Esophagus squamous epithelium (tissue), 5 donors: ENCODE results near the gene DLG2. TPM values are rescaled to one million over a fixed set of nuclear protein-coding genes. Genes with fewer than 3 reads are reported as not detected.

Source experiments
- DNase-seq: peaks from one replicate; lab custom pipeline; 2025; lab: John Stamatoyannopoulos, UW
- H3K27ac ChIP-seq, 4 donors: fragments of 200-600 bp; sonication (generic); one replicate each; pipeline ENCODE4 v1.5.1; 2016 to 2019; ENCODE audit warnings: mild to moderate bottlenecking in 1 of 4
- H3K27me3 ChIP-seq, 4 donors: fragments of 200-600 bp; sonication (generic); 1 replicate in 3 of 4; 2 replicates in 1 of 4; pipeline versions ENCODE4 v1.5.1 to v1.6.0; 2017 to 2021; ENCODE audit warnings: antibody characterized with exemption in 1 of 4
- H3K36me3 ChIP-seq, 3 donors: fragments of 200-600 bp; sonication (generic); one replicate each; pipeline ENCODE4 v1.5.1; 2016 to 2019
- H3K4me1 ChIP-seq, 3 donors: fragments of 200-600 bp; sonication (generic); one replicate each; pipeline ENCODE4 v1.5.1; 2017 to 2019
- H3K4me3 ChIP-seq, 4 donors: fragments of 200-600 bp; sonication (generic); 1 replicate in 3 of 4; 2 replicates in 1 of 4; pipeline ENCODE4 v1.5.1; 2016 to 2019; ENCODE audit warnings: mild to moderate bottlenecking in 2 of 4, moderate library complexity in 1 of 4
- H3K9me3 ChIP-seq, 3 donors: fragments of 200-600 bp; sonication (generic); one replicate each; pipeline ENCODE4 v1.5.1; 2016 to 2019
- POLR2A ChIP-seq, 4 donors: fragments of 450-650 bp; IDR thresholded peaks; one replicate each; pipeline ENCODE4 v1.6.1; 2017; ENCODE audit warnings: antibody characterized with exemption in 4 of 4, mild to moderate bottlenecking in 4 of 4, moderate library complexity in 3 of 4
- WGBS, 2 donors: methylation state at CpG; one replicate each; pipeline ENCODE4 v1.1.5; 2018; 5-methylcytosine and 5-hydroxymethylcytosine counted together
- intact Hi-C: fragments of 100-400 bp; cut with DNase I; formaldehyde crosslinking; loops from one replicate; pipeline ENCODE4 v1.15.0; 2022
- total RNA-seq, 4 donors: library from RNA; depleted of rRNA; stranded (reverse); fragments of >200 nt; gene quantifications; one replicate each; pipeline ENCODE4 v1.1.0, GENCODE V29; 2016
- TF ChIP-seq, protein P1 (sequence below), 6 experiments: fragments of 450-650 bp in 4 of 6; fragments of 200-600 bp in 2 of 6; sonication (generic) in 2 of 6; IDR thresholded peaks; one replicate each; pipeline ENCODE4 v1.5.1; 2016 to 2019; ENCODE audit warnings: antibody characterized with exemption in 6 of 6, mild to moderate bottlenecking in 4 of 6, moderate library complexity in 4 of 6
- donor health status: DM: yes; HTN: yes; CAD: no.

The DLG2 gene
- total RNA-seq, 4 donors from 2014 or later = 2.9 to 27.7 (median 12.6) TPM

DNA sequence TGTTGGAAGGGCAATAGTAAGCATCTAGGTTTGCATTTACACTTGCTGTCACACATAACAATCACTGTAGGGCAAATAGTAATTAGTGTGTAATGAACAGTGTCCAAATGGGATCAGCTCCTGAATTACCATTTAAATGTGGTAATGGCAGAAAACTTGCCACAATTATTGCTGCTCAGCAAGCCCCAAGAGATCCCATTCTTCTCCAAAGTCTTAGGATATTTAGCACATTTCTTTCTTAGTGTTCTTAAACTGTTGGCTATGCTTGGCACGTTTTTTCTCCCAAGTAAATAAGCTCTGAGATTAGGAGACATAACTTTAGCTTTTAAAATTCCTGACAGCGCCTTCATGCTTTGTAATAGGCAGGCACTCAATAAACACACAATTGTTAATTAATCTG, 1037.0 kb downstream of the DLG2 start:
- Histone ChIP-seq H3K9me3 (no peaks in the 10 kb centered on the region), H3K4me1 (no peaks in the 10 kb centered on the region), H3K27me3 (no peaks in the 10 kb centered on the region), H3K4me3 (no peak overlapping the region), H3K36me3 (no peaks in the 10 kb centered on the region), H3K27ac (no peak overlapping the region)
- no peak for DNase-seq
- intact Hi-C loops = no loop called here
- 20 to 40% methylated on average over 2 of the region's 2 CpGs for WGBS, 2 donors
- TF ChIP-seq, protein P1, sequence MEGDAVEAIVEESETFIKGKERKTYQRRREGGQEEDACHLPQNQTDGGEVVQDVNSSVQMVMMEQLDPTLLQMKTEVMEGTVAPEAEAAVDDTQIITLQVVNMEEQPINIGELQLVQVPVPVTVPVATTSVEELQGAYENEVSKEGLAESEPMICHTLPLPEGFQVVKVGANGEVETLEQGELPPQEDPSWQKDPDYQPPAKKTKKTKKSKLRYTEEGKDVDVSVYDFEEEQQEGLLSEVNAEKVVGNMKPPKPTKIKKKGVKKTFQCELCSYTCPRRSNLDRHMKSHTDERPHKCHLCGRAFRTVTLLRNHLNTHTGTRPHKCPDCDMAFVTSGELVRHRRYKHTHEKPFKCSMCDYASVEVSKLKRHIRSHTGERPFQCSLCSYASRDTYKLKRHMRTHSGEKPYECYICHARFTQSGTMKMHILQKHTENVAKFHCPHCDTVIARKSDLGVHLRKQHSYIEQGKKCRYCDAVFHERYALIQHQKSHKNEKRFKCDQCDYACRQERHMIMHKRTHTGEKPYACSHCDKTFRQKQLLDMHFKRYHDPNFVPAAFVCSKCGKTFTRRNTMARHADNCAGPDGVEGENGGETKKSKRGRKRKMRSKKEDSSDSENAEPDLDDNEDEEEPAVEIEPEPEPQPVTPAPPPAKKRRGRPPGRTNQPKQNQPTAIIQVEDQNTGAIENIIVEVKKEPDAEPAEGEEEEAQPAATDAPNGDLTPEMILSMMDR (IDR thresholded peaks at IDR 0.05) = no peak
- TF ChIP-seq POLR2A (IDR thresholded peaks at IDR 0.05) = no peak

- no peak for TF ChIP-seq POLR2A (IDR thresholded peaks at IDR 0.05)
- TF ChIP-seq, protein P1 (IDR thresholded peaks at IDR 0.05) = no peak
- intact Hi-C loops = no loop called here
- Histone ChIP-seq H3K27ac (no peak overlapping the region), H3K4me3 (no peak overlapping the region), H3K4me1 (no peaks in the 10 kb centered on the region), H3K36me3 (no peaks in the 10 kb centered on the region), H3K27me3 (no peaks in the 10 kb centered on the region), H3K9me3 (no peaks in the 10 kb centered on the region)
- WGBS, 2 donors = 84 to 88% methylated on average over 4 of the region's 4 CpGs
- DNase-seq = no peak
Measured at GRCh38 chr11:84588131-84588829, 1038.9 kb downstream of the DLG2 start.

GRCh38 chr11:84583106-84583505, 1044.0 kb downstream of the DLG2 start:
- Histone ChIP-seq H3K4me3 (no peak overlapping the region), H3K9me3 (no peaks in the 10 kb centered on the region), H3K27ac (no peak overlapping the region), H3K4me1 (no peaks in the 10 kb centered on the region), H3K27me3 (no peaks in the 10 kb centered on the region), H3K36me3 (no peaks in the 10 kb centered on the region)
- TF ChIP-seq, protein P1 (IDR thresholded peaks at IDR 0.05) = no peak
- no peak for TF ChIP-seq POLR2A (IDR thresholded peaks at IDR 0.05)
- DNase-seq = no peak
- 54 to 88% methylated on average over 1 of the region's 1 CpG for WGBS, 2 donors
- intact Hi-C loops = no loop called here

- no peak for DNase-seq
- WGBS, 2 donors = 47 to 57% methylated on average over 3 of the region's 3 CpGs
- H3K9me3 ChIP-seq = no peaks in the 10 kb centered on the region
- no peaks in the 10 kb centered on the region for H3K4me1 ChIP-seq
- no peaks in the 10 kb centered on the region for H3K36me3 ChIP-seq
- H3K4me3 ChIP-seq = no peak overlapping the region
- H3K27me3 ChIP-seq = no peaks in the 10 kb centered on the region
- intact Hi-C loops = no loop called here
- TF ChIP-seq, protein P1 (IDR thresholded peaks at IDR 0.05) = no peak
- TF ChIP-seq POLR2A (IDR thresholded peaks at IDR 0.05) = no peak
- H3K27ac ChIP-seq = no peak overlapping the region
Measured at GRCh38 chr11:84581083-84581482, 1046.1 kb downstream of the DLG2 start.

DNA sequence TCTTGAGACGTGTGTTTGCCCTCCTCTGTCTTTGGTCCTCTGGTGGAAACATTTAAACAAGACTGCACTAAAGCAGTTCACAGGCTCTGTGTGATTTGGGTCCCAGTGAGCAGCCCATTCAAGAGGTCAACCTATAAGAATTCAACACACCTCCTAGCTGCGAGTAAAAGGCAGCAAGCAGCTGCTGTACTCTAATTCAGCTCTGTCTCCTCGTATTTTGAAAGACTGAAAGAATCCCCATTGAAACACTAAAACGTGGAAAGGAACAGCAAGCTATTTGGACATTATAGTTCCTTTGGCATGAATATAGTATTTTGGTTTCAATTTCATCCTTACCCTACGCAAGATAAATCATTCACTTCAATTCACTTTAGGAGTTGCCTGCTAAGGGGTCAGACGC, 1046.7 kb downstream of the DLG2 start:
- intact Hi-C loops = no loop called here
- Histone ChIP-seq H3K27ac (no peak overlapping the region), H3K4me3 (no peak overlapping the region), H3K27me3 (no peaks in the 10 kb centered on the region), H3K4me1 (no peaks in the 10 kb centered on the region), H3K36me3 (no peaks in the 10 kb centered on the region), H3K9me3 (no peaks in the 10 kb centered on the region)
- TF ChIP-seq, protein P1 (IDR thresholded peaks at IDR 0.05) = no peak
- TF ChIP-seq POLR2A (IDR thresholded peaks at IDR 0.05) = no peak
- DNase-seq = no peak
- WGBS, 2 donors = 41 to 51% methylated on average over 6 of the region's 6 CpGs
